Trophoblast cell (in vitro differentiated cells and primary cell): Measurements from ENCODE around the gene CPLX1.

ENCODE experiments used
- DNase-seq, 2 donors: peaks; one replicate each; pipeline ENCODE4 v3.0.0-alpha.2; 2016
- H2AFZ ChIP-seq: 2 replicates; pipeline ENCODE4 v1.6.1; 2013; ENCODE audit warnings: low read length, moderate library complexity, mild to moderate bottlenecking; ENCODE audit not compliant: insufficient read depth, poor library complexity
- H2AK5ac ChIP-seq: 2 replicates; pipeline ENCODE4 v1.6.1; 2013; ENCODE audit warnings: mild to moderate bottlenecking, low read length
- H2BK120ac ChIP-seq: 2 replicates; pipeline ENCODE4 v1.6.1; 2013; ENCODE audit warnings: low read length, mild to moderate bottlenecking, moderate library complexity; ENCODE audit not compliant: insufficient read depth, poor library complexity
- H2BK12ac ChIP-seq: 2 replicates; pipeline ENCODE4 v1.6.1; 2013; ENCODE audit warnings: mild to moderate bottlenecking, low read length, moderate library complexity
- H2BK5ac ChIP-seq: 2 replicates; pipeline ENCODE4 v1.6.1; 2013; ENCODE audit warnings: low read length, low read depth, moderate library complexity, mild to moderate bottlenecking; ENCODE audit not compliant: poor library complexity
- H3K14ac ChIP-seq: 2 replicates; pipeline ENCODE4 v1.6.1; 2013; ENCODE audit warnings: mild to moderate bottlenecking, low read length
- H3K18ac ChIP-seq: 2 replicates; pipeline ENCODE4 v1.6.1; 2013; ENCODE audit warnings: mild to moderate bottlenecking, low read length
- H3K23ac ChIP-seq: 2 replicates; pipeline ENCODE4 v1.6.1; 2013; ENCODE audit warnings: low read length
- H3K27ac ChIP-seq: 2 replicates; pipeline ENCODE4 v1.5.1; 2013; ENCODE audit warnings: low read depth, mild to moderate bottlenecking, inconsistent platforms, low read length, moderate library complexity
- H3K27me3 ChIP-seq: 2 replicates; pipeline ENCODE4 v1.6.1; 2013; ENCODE audit warnings: inconsistent platforms, mild to moderate bottlenecking, low read length, moderate library complexity; ENCODE audit not compliant: insufficient read depth
- H3K36me3 ChIP-seq, 2 experiments: 1 replicate in 1 of 2; 2 replicates in 1 of 2; pipeline ENCODE4 v1.6.1; 2013; ENCODE audit warnings: low read length in 2 of 2, mild to moderate bottlenecking in 2 of 2, moderate library complexity in 1 of 2; ENCODE audit not compliant: insufficient read depth in 2 of 2, control insufficient read depth in 1 of 2
- H3K4ac ChIP-seq: 2 replicates; pipeline ENCODE4 v1.6.1; 2013; ENCODE audit warnings: low read depth, mild to moderate bottlenecking, low read length, moderate library complexity
- H3K4me1 ChIP-seq, 2 experiments: 1 replicate in 1 of 2; 2 replicates in 1 of 2; pipeline ENCODE4 v1.6.1; 2013; ENCODE audit warnings: low read length in 2 of 2, mild to moderate bottlenecking in 2 of 2, moderate library complexity in 1 of 2; ENCODE audit not compliant: insufficient read depth in 2 of 2, control insufficient read depth in 1 of 2
- H3K4me2 ChIP-seq: 2 replicates; pipeline ENCODE4 v1.6.1; 2013; ENCODE audit warnings: inconsistent platforms, mild to moderate bottlenecking, low read length, moderate library complexity
- H3K4me3 ChIP-seq: 2 replicates; pipeline ENCODE4 v1.5.1; 2013; ENCODE audit warnings: mild to moderate bottlenecking, low read depth, low read length, inconsistent platforms
- H3K79me1 ChIP-seq: one replicate; pipeline ENCODE4 v1.6.1; 2013; ENCODE audit warnings: low read length
- H3K79me2 ChIP-seq: 2 replicates; pipeline ENCODE4 v1.6.1; 2013; ENCODE audit warnings: low read length, mild to moderate bottlenecking; ENCODE audit not compliant: control insufficient read depth, insufficient read depth, poor library complexity
- H3K9ac ChIP-seq: 2 replicates; pipeline ENCODE4 v1.6.1; 2013; ENCODE audit warnings: mild to moderate bottlenecking, low read length
- H3K9me3 ChIP-seq: 2 replicates; pipeline ENCODE4 v1.6.1; 2013; ENCODE audit warnings: low read depth, mild to moderate bottlenecking, control low read depth, inconsistent platforms, low read length; ENCODE audit not compliant: insufficient read depth
- H4K12ac ChIP-seq: 2 replicates; pipeline ENCODE4 v1.6.1; 2013; ENCODE audit warnings: low read depth, mild to moderate bottlenecking, low read length, moderate library complexity
- H4K8ac ChIP-seq: 2 replicates; pipeline ENCODE4 v1.6.1; 2013; ENCODE audit warnings: low read depth, mild to moderate bottlenecking, low read length, moderate library complexity
- H4K91ac ChIP-seq: one replicate; pipeline ENCODE4 v1.6.1; 2013; ENCODE audit warnings: low read depth, mild to moderate bottlenecking, low read length, moderate library complexity
- WGBS: extraction: QIAGEN DNeasy Blood & Tissue Kit; methylation state at CpG from one replicate; pipeline ENCODE4 v1.1.7; 2013; ENCODE audit warnings: missing lambda C conversion rate; ENCODE audit not compliant: insufficient read length, insufficient coverage; ENCODE audit errors: extremely low coverage; 5-methylcytosine and 5-hydroxymethylcytosine counted together

Gene CPLX1

DNA sequence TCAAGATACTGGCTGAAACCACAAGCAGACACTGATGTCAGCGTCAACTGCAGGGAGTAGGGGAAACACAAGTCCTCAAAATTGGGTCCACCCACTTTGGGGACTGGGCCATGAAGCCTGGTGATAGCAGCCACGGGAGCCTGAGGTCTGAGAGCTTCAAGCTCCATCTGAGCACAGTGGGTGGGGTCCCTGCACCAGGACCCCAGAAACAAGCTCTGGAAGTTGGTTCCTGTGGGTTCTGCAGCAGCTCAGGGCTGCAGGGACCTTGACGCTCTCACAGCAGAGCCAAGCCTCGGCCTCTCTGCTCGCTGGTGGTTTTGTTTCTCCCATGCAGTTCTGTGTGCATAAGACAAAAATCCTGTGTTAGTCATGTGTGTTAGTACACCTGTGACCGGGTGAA, 54.5 kb downstream of the CPLX1 start:
- H4K8ac ChIP-seq: no peak overlapping the region
- no peak for DNase-seq
- no peak overlapping the region for H2BK5ac ChIP-seq
- H4K12ac ChIP-seq: no peak overlapping the region
- no CpG with 5 or more reads among the region's 6 CpGs for WGBS
- no peak overlapping the region for H3K4me2 ChIP-seq
- H3K4me3 ChIP-seq: no peak overlapping the region
- no peak overlapping the region for H2BK120ac ChIP-seq
- no peak overlapping the region for H4K91ac ChIP-seq
- H3K18ac ChIP-seq: no peak overlapping the region
- peaks cover 57 to 69% of the 10 kb centered on the region in 2 experiments for H3K36me3 ChIP-seq
- no peak overlapping the region for H3K27ac ChIP-seq
- no peak overlapping the region for H3K9ac ChIP-seq
- H3K79me1 ChIP-seq: no peaks in the 10 kb centered on the region
- H3K23ac ChIP-seq: no peak overlapping the region
- H2AFZ ChIP-seq: no peak overlapping the region
- H3K14ac ChIP-seq: no peak overlapping the region
- H3K27me3 ChIP-seq: no peaks in the 10 kb centered on the region
- no peak overlapping the region for H3K4ac ChIP-seq
- no peak overlapping the region for H2AK5ac ChIP-seq
- no peak overlapping the region for H2BK12ac ChIP-seq
- H3K4me1 ChIP-seq: no peaks in the 10 kb centered on the region
- peaks cover 2% of the 10 kb centered on the region for H3K79me2 ChIP-seq
- peaks cover 8% of the 10 kb centered on the region for H3K9me3 ChIP-seq

DNA sequence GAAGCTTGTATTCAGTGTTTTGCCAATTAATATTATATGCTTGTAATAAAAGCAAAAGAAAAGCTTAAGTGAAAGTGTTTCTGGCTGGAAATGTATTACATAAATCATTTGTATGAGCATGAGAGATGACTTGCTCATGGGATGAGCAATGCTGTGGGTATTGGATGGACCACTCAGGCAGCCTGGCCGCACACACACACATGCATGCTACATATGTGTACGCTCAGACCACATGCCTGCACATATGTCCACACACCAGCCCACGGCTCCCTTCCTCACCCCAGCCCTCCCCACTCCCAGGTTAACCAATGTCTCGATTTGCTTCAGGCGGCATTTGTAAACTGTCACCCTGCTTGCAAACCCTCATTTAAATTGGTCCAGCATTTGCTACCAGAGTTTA, 55.9 kb downstream of the CPLX1 start:
- H2AFZ ChIP-seq: no peak overlapping the region
- no peak overlapping the region for H3K14ac ChIP-seq
- no peak overlapping the region for H2BK12ac ChIP-seq
- H2AK5ac ChIP-seq: no peak overlapping the region
- peaks cover 10% of the 10 kb centered on the region for H3K9me3 ChIP-seq
- no peak overlapping the region for H4K8ac ChIP-seq
- H3K36me3 ChIP-seq: peaks cover 56 to 66% of the 10 kb centered on the region in 2 experiments
- H2BK5ac ChIP-seq: no peak overlapping the region
- no peak overlapping the region for H2BK120ac ChIP-seq
- H3K79me1 ChIP-seq: no peaks in the 10 kb centered on the region
- no peak overlapping the region for H3K23ac ChIP-seq
- H3K27ac ChIP-seq: no peak overlapping the region
- WGBS: no CpG with 5 or more reads among the region's 5 CpGs
- no peak overlapping the region for H3K4me2 ChIP-seq
- H3K9ac ChIP-seq: no peak overlapping the region
- peak overlapping the region; percentile 20 for H3K4me3 ChIP-seq
- H4K12ac ChIP-seq: no peak overlapping the region
- no peaks in the 10 kb centered on the region for H3K27me3 ChIP-seq
- peaks cover 5 to 7% of the 10 kb centered on the region in 2 experiments for H3K4me1 ChIP-seq
- H4K91ac ChIP-seq: no peak overlapping the region
- H3K4ac ChIP-seq: no peak overlapping the region
- no peak for DNase-seq
- no peak overlapping the region for H3K18ac ChIP-seq
- H3K79me2 ChIP-seq: no peaks in the 10 kb centered on the region

DNA sequence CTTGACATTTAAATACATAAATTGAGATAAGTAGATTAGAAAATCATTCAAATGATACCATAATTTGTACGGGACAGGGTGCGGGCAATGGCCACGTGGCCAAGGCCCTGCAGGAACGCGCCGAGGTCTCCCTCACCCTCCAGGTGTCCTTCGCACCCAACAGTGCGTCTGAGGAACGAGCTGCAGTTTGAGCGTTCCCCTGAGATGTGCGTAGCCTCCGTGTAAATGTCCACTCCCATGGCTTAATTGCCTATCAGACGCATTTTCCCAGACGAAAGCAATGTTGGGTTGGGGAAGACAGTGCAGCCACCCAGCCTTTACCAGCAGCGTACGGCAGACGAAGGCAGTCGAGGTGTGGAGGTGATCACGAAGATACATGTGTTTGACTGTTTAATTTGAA, 56.4 kb downstream of the CPLX1 start:
- Histone ChIP-seq H3K36me3 (peaks cover 56 to 65% of the 10 kb centered on the region in 2 experiments), H3K27me3 (no peaks in the 10 kb centered on the region), H3K4me1 (peaks cover 5 to 7% of the 10 kb centered on the region in 2 experiments), H3K4ac (no peak overlapping the region), H3K4me3 (no peak overlapping the region), H3K79me1 (no peaks in the 10 kb centered on the region), H3K9ac (no peak overlapping the region), H3K23ac (no peak overlapping the region), H2BK120ac (no peak overlapping the region), H3K9me3 (peaks cover 9% of the 10 kb centered on the region), H4K8ac (no peak overlapping the region), H2BK12ac (no peak overlapping the region), H4K91ac (no peak overlapping the region), H3K14ac (no peak overlapping the region), H2AFZ (no peak overlapping the region), H3K27ac (no peak overlapping the region), H3K18ac (no peak overlapping the region), H2BK5ac (no peak overlapping the region), H2AK5ac (no peak overlapping the region), H3K79me2 (no peaks in the 10 kb centered on the region), H3K4me2 (no peak overlapping the region), H4K12ac (no peak overlapping the region)
- WGBS: no CpG with 5 or more reads among the region's 19 CpGs
- no peak for DNase-seq

DNA sequence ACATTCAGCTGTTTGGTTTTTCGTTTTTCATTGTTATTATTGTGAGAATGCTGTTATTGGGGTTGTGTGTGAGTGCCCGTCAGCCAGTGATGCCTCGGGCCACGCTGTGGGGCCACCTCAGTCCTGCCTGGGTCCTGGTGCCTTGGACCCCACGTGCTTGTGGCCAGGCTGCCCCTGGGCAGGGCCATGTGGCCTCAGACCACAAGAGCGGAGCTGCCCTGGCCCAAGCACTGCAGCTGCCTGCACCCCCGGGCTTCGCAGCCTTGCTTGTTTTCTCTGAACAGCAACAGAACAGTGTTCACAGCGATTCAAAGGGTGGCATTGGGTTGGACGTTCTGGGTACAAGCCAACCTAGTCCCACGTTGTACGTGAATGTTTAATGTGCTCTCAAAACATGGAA, 56.9 kb downstream of the CPLX1 start:
- H3K23ac ChIP-seq: no peak overlapping the region
- no CpG with 5 or more reads among the region's 12 CpGs for WGBS
- H3K18ac ChIP-seq: peak overlapping the region; percentile 33
- no peak overlapping the region for H2BK5ac ChIP-seq
- no peak overlapping the region for H2BK12ac ChIP-seq
- DNase-seq: no peak
- no peak overlapping the region for H3K4ac ChIP-seq
- no peak overlapping the region for H3K27ac ChIP-seq
- H4K8ac ChIP-seq: no peak overlapping the region
- no peaks in the 10 kb centered on the region for H3K79me2 ChIP-seq
- no peak overlapping the region for H4K12ac ChIP-seq
- H3K27me3 ChIP-seq: no peaks in the 10 kb centered on the region
- H3K4me3 ChIP-seq: no peak overlapping the region
- no peak overlapping the region for H3K14ac ChIP-seq
- no peak overlapping the region for H2AK5ac ChIP-seq
- H3K36me3 ChIP-seq: peaks cover 57 to 63% of the 10 kb centered on the region in 2 experiments
- H3K9me3 ChIP-seq: peaks cover 6% of the 10 kb centered on the region
- H4K91ac ChIP-seq: no peak overlapping the region
- peaks cover 5 to 7% of the 10 kb centered on the region in 2 experiments for H3K4me1 ChIP-seq
- no peak overlapping the region for H3K9ac ChIP-seq
- no peaks in the 10 kb centered on the region for H3K79me1 ChIP-seq
- H2BK120ac ChIP-seq: no peak overlapping the region
- no peak overlapping the region for H3K4me2 ChIP-seq
- no peak overlapping the region for H2AFZ ChIP-seq
